ENCODE measurements around the gene FBXW7.

The FBXW7 gene

DNA sequence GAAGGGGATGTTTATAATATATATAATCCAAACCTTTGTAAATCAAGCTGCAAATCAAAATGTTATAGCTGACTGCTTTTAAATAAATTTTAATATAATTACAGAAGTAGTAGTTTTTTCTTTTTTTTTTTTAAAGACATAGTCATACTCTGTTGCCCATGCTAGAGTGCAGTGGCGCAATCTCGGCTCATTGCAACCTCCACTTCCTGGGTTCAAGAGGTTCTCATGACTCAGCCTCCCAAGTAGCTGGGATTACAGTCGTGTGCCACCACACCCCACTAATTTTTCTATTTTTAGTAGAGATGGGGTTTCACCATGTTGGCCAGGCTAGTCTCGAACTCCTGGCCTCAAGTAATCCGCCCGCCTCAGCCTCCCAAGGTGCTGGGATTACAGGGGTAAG is 178.7 kb downstream of the FBXW7 start:
- Histone ChIP-seq H3K27ac (ENCODE audit: insufficient read depth, low read length, poor library complexity, severe bottlenecking) (no peak overlapping the region), H3K27me3 (replicated peaks; ENCODE audit: control insufficient read depth, insufficient read depth, low read length, poor library complexity, severe bottlenecking) (no peaks in the 10 kb centered on the region), H3K9me3 (ENCODE audit: control insufficient read depth, low read length) (no peaks in the 10 kb centered on the region), H3K4me1 (ENCODE audit: control insufficient read depth, insufficient read depth, low read length, poor library complexity, severe bottlenecking) (no peaks in the 10 kb centered on the region), H3K4me3 (ENCODE audit: insufficient read depth, low read depth, low read length, poor library complexity, severe bottlenecking) (no peak overlapping the region), H3K36me3 (ENCODE audit: control insufficient read depth, insufficient read depth, low read length) (no peaks in the 10 kb centered on the region)
- DNase-seq: no peak

DNA sequence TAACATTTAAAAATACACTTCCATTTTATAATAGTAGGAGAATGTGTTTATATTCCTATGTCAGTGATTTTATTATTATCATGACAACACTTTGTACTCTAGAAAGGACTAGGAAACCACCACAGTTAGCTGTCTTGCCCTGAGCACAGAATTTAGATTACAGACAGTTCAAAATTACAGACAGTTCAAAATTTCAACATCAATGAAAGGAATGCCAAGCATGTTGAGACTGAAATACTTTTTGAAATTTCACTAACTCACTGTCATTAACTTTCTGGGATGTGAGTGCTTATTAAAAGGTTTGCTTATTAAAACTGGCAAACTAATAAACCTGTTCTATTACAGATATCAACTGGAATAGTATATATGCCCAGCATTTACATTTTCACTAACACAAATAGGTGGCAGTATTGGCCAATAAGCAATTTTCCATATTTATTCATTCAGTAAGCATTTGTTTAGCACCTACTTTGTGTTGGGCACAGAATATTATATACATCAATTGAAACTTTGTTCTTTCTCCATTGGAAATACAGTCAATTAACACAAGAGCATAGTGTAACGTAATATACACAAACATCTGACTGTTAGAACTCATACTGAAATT is 179.4 kb downstream of the FBXW7 start:
- Histone ChIP-seq H3K36me3 (ENCODE audit: control insufficient read depth, insufficient read depth, low read length) (no peaks in the 10 kb centered on the region), H3K9me3 (ENCODE audit: control insufficient read depth, low read length) (no peaks in the 10 kb centered on the region), H3K27me3 (replicated peaks; ENCODE audit: control insufficient read depth, insufficient read depth, low read length, poor library complexity, severe bottlenecking) (no peaks in the 10 kb centered on the region), H3K4me3 (ENCODE audit: insufficient read depth, low read depth, low read length, poor library complexity, severe bottlenecking) (no peak overlapping the region), H3K4me1 (ENCODE audit: control insufficient read depth, insufficient read depth, low read length, poor library complexity, severe bottlenecking) (no peaks in the 10 kb centered on the region), H3K27ac (ENCODE audit: insufficient read depth, low read length, poor library complexity, severe bottlenecking) (no peak overlapping the region)
- no peak for DNase-seq

- no peak for DNase-seq
- Histone ChIP-seq H3K27me3 (replicated peaks; ENCODE audit: control insufficient read depth, insufficient read depth, low read length, poor library complexity, severe bottlenecking) (no peaks in the 10 kb centered on the region), H3K4me1 (ENCODE audit: control insufficient read depth, insufficient read depth, low read length, poor library complexity, severe bottlenecking) (no peaks in the 10 kb centered on the region)
Measured at GRCh38 chr4:152352622-152353116, 183.2 kb downstream of the FBXW7 start.

GRCh38 chr4:152352215-152352614 is 183.7 kb downstream of the FBXW7 start:
- H3K27ac ChIP-seq (ENCODE audit: insufficient read depth, low read length, poor library complexity, severe bottlenecking): no peak overlapping the region
- no peaks in the 10 kb centered on the region for H3K36me3 ChIP-seq (ENCODE audit: control insufficient read depth, insufficient read depth, low read length)
- no peaks in the 10 kb centered on the region for H3K9me3 ChIP-seq (ENCODE audit: control insufficient read depth, low read length)
- no peaks in the 10 kb centered on the region for H3K4me1 ChIP-seq (ENCODE audit: control insufficient read depth, insufficient read depth, low read length, poor library complexity, severe bottlenecking)
- H3K27me3 ChIP-seq (replicated peaks; ENCODE audit: control insufficient read depth, insufficient read depth, low read length, poor library complexity, severe bottlenecking): no peaks in the 10 kb centered on the region
- no peak overlapping the region for H3K4me3 ChIP-seq (ENCODE audit: insufficient read depth, low read depth, low read length, poor library complexity, severe bottlenecking)
- no peak for DNase-seq

More at GRCh38 chr4:152352622-152353116, 183.2 kb downstream of the FBXW7 start:
- H3K27ac ChIP-seq (ENCODE audit: insufficient read depth, low read length, poor library complexity, severe bottlenecking): no peak overlapping the region
- no peaks in the 10 kb centered on the region for H3K36me3 ChIP-seq (ENCODE audit: control insufficient read depth, insufficient read depth, low read length)
- no peak overlapping the region for H3K4me3 ChIP-seq (ENCODE audit: insufficient read depth, low read depth, low read length, poor library complexity, severe bottlenecking)
- no peaks in the 10 kb centered on the region for H3K9me3 ChIP-seq (ENCODE audit: control insufficient read depth, low read length)

GRCh38 chr4:152351080-152351479 is 184.8 kb downstream of the FBXW7 start:
- Histone ChIP-seq H3K36me3 (ENCODE audit: control insufficient read depth, insufficient read depth, low read length) (peaks cover 7% of the 10 kb centered on the region), H3K4me1 (ENCODE audit: control insufficient read depth, insufficient read depth, low read length, poor library complexity, severe bottlenecking) (no peaks in the 10 kb centered on the region), H3K9me3 (ENCODE audit: control insufficient read depth, low read length) (no peaks in the 10 kb centered on the region), H3K4me3 (ENCODE audit: insufficient read depth, low read depth, low read length, poor library complexity, severe bottlenecking) (no peak overlapping the region), H3K27ac (ENCODE audit: insufficient read depth, low read length, poor library complexity, severe bottlenecking) (no peak overlapping the region), H3K27me3 (replicated peaks; ENCODE audit: control insufficient read depth, insufficient read depth, low read length, poor library complexity, severe bottlenecking) (no peaks in the 10 kb centered on the region)
- DNase-seq: no peak

- no peak for DNase-seq
- no peaks in the 10 kb centered on the region for H3K4me1 ChIP-seq (ENCODE audit: control insufficient read depth, insufficient read depth, low read length, poor library complexity, severe bottlenecking)
- no peaks in the 10 kb centered on the region for H3K27me3 ChIP-seq (replicated peaks; ENCODE audit: control insufficient read depth, insufficient read depth, low read length, poor library complexity, severe bottlenecking)
- H3K36me3 ChIP-seq (ENCODE audit: control insufficient read depth, insufficient read depth, low read length): peaks cover 7% of the 10 kb centered on the region
- no peak overlapping the region for H3K4me3 ChIP-seq (ENCODE audit: insufficient read depth, low read depth, low read length, poor library complexity, severe bottlenecking)
- H3K27ac ChIP-seq (ENCODE audit: insufficient read depth, low read length, poor library complexity, severe bottlenecking): no peak overlapping the region
- no peaks in the 10 kb centered on the region for H3K9me3 ChIP-seq (ENCODE audit: control insufficient read depth, low read length)
Measured at GRCh38 chr4:152348670-152349069, 187.2 kb downstream of the FBXW7 start.

- no peak for DNase-seq
- H3K27ac ChIP-seq (ENCODE audit: insufficient read depth, low read length, poor library complexity, severe bottlenecking): no peak overlapping the region
- H3K4me3 ChIP-seq (ENCODE audit: insufficient read depth, low read depth, low read length, poor library complexity, severe bottlenecking): no peak overlapping the region
Measured at GRCh38 chr4:152346979-152347378, 188.9 kb downstream of the FBXW7 start.

DNA sequence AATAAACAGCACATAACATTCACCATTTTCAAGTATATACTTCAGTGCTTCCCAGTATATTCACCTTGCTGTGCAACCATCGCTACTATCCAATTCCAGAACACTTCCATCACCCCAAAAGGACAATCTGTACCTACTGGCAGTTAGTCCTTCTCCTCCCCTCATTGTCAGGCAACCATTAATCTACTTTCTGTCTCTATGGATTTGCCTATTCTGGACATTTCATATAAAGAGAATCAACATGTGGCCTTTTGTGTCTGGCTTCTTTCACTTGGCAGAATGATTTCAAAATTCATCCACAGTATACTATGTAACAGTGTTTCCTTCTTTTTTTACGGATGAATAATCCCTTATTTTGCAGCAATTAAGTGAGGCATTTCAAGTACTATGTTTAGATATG is 189.4 kb downstream of the FBXW7 start:
- H3K36me3 ChIP-seq (ENCODE audit: control insufficient read depth, insufficient read depth, low read length): peaks cover 7% of the 10 kb centered on the region

More at GRCh38 chr4:152346979-152347378, 188.9 kb downstream of the FBXW7 start:
- Histone ChIP-seq H3K27me3 (replicated peaks; ENCODE audit: control insufficient read depth, insufficient read depth, low read length, poor library complexity, severe bottlenecking) (no peaks in the 10 kb centered on the region), H3K4me1 (ENCODE audit: control insufficient read depth, insufficient read depth, low read length, poor library complexity, severe bottlenecking) (no peaks in the 10 kb centered on the region), H3K9me3 (ENCODE audit: control insufficient read depth, low read length) (no peaks in the 10 kb centered on the region), H3K36me3 (ENCODE audit: control insufficient read depth, insufficient read depth, low read length) (peaks cover 7% of the 10 kb centered on the region)

GRCh38 chr4:152344001-152344400 is 191.9 kb downstream of the FBXW7 start:
- Histone ChIP-seq H3K27me3 (replicated peaks; ENCODE audit: control insufficient read depth, insufficient read depth, low read length, poor library complexity, severe bottlenecking) (no peaks in the 10 kb centered on the region), H3K4me1 (ENCODE audit: control insufficient read depth, insufficient read depth, low read length, poor library complexity, severe bottlenecking) (no peaks in the 10 kb centered on the region), H3K9me3 (ENCODE audit: control insufficient read depth, low read length) (no peaks in the 10 kb centered on the region), H3K27ac (ENCODE audit: insufficient read depth, low read length, poor library complexity, severe bottlenecking) (no peak overlapping the region), H3K36me3 (ENCODE audit: control insufficient read depth, insufficient read depth, low read length) (peaks cover 13% of the 10 kb centered on the region), H3K4me3 (ENCODE audit: insufficient read depth, low read depth, low read length, poor library complexity, severe bottlenecking) (no peak overlapping the region)
- DNase-seq: no peak

More for the DNA sequence above, 189.4 kb downstream of the FBXW7 start:
- H3K9me3 ChIP-seq (ENCODE audit: control insufficient read depth, low read length): no peaks in the 10 kb centered on the region
- H3K4me3 ChIP-seq (ENCODE audit: insufficient read depth, low read depth, low read length, poor library complexity, severe bottlenecking): no peak overlapping the region
- no peak for DNase-seq
- no peaks in the 10 kb centered on the region for H3K27me3 ChIP-seq (replicated peaks; ENCODE audit: control insufficient read depth, insufficient read depth, low read length, poor library complexity, severe bottlenecking)
- H3K4me1 ChIP-seq (ENCODE audit: control insufficient read depth, insufficient read depth, low read length, poor library complexity, severe bottlenecking): no peaks in the 10 kb centered on the region
- no peak overlapping the region for H3K27ac ChIP-seq (ENCODE audit: insufficient read depth, low read length, poor library complexity, severe bottlenecking)

- Histone ChIP-seq H3K4me3 (ENCODE audit: insufficient read depth, low read depth, low read length, poor library complexity, severe bottlenecking) (no peak overlapping the region), H3K27ac (ENCODE audit: insufficient read depth, low read length, poor library complexity, severe bottlenecking) (no peak overlapping the region), H3K27me3 (replicated peaks; ENCODE audit: control insufficient read depth, insufficient read depth, low read length, poor library complexity, severe bottlenecking) (no peaks in the 10 kb centered on the region), H3K36me3 (ENCODE audit: control insufficient read depth, insufficient read depth, low read length) (peaks cover 14% of the 10 kb centered on the region), H3K9me3 (ENCODE audit: control insufficient read depth, low read length) (no peaks in the 10 kb centered on the region), H3K4me1 (ENCODE audit: control insufficient read depth, insufficient read depth, low read length, poor library complexity, severe bottlenecking) (no peaks in the 10 kb centered on the region)
- no peak for DNase-seq
Measured at GRCh38 chr4:152342293-152342692, 193.6 kb downstream of the FBXW7 start.
